CD4-positive, alpha-beta T cell treated with Interferon gamma for 1 hour (primary cell): Measurements from ENCODE around the gene SRRM5.
A peak's percentile ranks its signal among the peaks of the same experiment; 100 is the strongest.
"Not testable (repeated sequence)": the region's sequence is repeated elsewhere in the genome, so short reads cannot be mapped to it uniquely, and the experiment has no call there.

Experiments
- DNase-seq: peaks from one replicate; pipeline ENCODE4 v3.0.0-alpha.2; 2020

Gene SRRM5

DNA sequence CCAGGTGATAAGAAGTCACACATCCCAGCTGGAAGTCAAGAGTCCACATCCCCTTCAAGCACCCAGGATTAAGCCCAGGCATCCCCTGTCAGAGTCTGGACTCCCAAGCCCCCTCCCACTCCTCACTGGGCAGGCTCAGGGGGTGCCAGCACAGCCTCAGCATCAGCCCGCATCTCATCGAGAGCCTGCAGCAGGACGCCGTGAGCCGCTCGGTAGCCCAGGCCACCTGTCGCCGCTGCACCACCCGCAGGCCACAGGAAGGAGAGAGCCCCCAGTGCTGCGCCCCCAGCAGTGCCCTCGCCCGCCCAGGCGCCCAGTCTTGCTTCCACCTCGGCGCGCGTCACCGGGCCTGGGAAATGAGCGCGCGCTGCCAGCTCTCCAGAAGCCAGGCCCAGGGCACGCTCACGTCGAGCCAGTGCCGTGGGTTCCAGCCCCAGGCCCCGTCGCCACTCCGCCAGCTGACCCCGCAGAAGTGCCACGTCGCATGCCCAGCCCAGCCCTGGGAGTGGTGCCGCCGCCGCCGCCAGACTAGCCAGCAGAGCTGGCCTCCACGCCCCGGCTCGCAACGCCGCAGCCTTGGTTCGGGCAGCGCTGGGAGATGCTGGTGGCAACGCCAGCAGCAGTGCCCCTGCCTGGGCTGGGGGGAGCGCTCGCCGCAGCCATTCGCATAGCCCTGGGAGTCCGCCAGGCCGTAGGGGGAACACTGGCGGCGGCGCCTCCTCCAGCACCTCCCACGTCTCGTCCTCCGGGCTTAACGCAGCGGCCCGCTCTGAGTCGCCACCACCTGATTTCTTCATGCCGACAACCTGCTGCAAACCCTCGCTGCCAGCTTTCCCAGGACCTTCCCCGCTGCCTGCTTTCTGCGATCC is 19.8 kb upstream of the SRRM5 start:
- DNase-seq: no peak

GRCh38 chr19:43592800-43593350 is 19.0 kb upstream of the SRRM5 start:
- no peak for DNase-seq

GRCh38 chr19:43594081-43594697 is 17.7 kb upstream of the SRRM5 start:
- no peak for DNase-seq

DNA sequence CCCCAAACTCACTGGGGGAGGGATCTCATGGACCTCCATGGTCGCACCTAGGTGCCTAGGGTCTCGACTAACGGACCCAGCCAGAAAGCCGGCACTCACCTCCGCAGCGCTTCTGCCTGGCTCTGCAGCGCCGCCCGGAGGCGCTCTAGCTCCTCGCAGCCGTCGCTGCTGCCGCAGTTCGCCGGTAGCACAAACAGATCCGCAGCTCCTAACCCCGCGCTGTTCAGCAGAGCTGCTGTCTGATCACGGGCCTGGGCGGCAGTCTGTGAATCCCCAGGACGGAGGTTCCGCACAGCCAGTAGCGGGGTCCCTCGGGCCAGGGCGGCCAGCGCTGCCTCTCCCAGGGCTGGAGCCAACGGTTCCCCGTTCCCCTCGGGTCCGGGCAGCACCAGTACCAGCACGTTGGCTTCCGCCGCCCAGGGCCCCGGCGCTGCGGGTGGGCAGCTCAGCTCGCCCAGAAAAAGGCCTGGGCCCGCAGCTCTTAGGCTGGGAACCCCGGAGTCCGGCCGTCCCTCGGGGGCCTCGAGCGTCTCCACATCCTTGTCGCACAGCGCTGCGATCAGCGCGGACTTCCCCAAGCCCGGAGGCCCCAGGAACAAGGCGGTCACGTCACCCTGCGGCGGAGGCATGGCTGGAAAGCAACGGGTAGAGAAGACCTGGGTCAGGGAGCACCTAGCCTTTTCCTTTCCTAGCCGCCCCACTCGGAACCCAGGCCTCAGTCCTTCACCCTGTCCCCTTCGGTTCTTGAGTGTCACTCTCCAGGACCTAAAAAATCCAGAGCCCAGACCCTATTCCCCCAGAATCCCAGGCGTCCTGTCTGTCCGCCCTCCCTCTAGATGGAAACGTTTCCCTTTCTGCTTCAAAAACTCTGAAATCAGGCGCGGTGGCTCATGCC is 16.9 kb upstream of the SRRM5 start:
- DNase-seq: peak; percentile 79

- no peak for DNase-seq
These were observed 16.3 kb upstream of the SRRM5 start for GRCh38 chr19:43595605-43595998.

GRCh38 chr19:43595999-43596841 is 15.7 kb upstream of the SRRM5 start, which contains the start of the genes IRGQ and ZNF576:
IRGQ (minus strand) TSS chr19:43596134; CDS start chr19:43595338, 796 bp downstream.
ZNF576 (plus strand) TSS chr19:43596595; CDS start chr19:43597109, 514 bp downstream.
- peak; percentile 100 for DNase-seq

- DNase-seq: no peak
These were observed 14.9 kb upstream of the SRRM5 start for GRCh38 chr19:43596842-43597461.

DNA sequence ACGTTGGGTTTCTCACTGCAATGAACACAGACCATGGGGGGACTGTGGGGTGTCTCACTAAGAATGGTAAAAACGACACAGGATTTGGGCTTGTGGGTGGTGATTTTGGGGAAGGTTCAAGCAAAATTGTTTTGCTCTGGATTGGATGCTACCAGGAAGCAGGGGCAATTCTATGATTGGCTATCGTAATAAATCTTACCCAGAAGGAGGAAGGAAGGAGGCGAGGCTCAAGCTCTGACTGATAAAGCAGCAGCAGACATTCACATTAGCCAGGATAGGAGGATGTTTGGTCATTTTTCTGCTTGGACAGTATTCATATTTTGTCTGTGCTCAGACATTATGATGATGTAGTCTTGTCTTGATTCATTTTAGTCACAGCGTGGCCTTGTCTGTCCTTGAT is 14.0 kb upstream of the SRRM5 start:
- no peak for DNase-seq

DNA sequence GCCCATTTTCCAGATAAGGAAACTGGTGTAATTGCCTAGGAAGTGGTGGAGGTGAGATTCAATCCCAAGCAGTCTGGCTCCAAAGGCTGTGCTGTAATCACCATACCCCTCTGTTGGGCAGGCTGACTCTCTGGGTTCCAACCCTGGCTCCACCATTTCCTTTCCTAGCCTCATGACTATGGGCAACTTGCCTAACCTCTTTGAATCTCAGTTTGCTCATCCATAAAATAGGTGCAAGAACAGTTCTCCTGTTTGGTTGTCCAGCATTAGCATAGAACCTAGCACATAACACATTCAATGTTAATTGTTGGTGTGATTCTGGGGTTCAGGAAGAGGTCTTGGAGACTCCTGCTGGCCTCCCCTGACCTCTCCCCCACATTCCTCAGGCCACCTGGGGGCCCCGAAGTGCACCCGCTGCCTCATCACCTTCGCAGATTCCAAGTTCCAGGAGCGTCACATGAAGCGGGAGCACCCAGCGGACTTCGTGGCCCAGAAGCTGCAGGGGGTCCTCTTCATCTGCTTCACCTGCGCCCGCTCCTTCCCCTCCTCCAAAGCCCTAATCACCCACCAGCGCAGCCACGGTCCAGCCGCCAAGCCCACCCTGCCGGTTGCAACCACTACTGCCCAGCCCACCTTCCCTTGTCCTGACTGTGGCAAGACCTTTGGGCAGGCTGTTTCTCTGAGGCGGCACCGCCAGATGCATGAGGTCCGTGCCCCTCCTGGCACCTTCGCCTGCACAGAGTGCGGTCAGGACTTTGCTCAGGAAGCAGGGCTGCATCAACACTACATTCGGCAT is 13.2 kb upstream of the SRRM5 start:
- no peak for DNase-seq

GRCh38 chr19:43599635-43600295 is 12.1 kb upstream of the SRRM5 start:
- no peak for DNase-seq

- not testable (repeated sequence) for DNase-seq
These were observed 11.6 kb upstream of the SRRM5 start for GRCh38 chr19:43600326-43600725.

GRCh38 chr19:43605875-43606568 is 5.9 kb upstream of the SRRM5 start:
- DNase-seq: no peak

- DNase-seq: no peak
These were observed 5.2 kb upstream of the SRRM5 start for GRCh38 chr19:43606569-43607229.

DNA sequence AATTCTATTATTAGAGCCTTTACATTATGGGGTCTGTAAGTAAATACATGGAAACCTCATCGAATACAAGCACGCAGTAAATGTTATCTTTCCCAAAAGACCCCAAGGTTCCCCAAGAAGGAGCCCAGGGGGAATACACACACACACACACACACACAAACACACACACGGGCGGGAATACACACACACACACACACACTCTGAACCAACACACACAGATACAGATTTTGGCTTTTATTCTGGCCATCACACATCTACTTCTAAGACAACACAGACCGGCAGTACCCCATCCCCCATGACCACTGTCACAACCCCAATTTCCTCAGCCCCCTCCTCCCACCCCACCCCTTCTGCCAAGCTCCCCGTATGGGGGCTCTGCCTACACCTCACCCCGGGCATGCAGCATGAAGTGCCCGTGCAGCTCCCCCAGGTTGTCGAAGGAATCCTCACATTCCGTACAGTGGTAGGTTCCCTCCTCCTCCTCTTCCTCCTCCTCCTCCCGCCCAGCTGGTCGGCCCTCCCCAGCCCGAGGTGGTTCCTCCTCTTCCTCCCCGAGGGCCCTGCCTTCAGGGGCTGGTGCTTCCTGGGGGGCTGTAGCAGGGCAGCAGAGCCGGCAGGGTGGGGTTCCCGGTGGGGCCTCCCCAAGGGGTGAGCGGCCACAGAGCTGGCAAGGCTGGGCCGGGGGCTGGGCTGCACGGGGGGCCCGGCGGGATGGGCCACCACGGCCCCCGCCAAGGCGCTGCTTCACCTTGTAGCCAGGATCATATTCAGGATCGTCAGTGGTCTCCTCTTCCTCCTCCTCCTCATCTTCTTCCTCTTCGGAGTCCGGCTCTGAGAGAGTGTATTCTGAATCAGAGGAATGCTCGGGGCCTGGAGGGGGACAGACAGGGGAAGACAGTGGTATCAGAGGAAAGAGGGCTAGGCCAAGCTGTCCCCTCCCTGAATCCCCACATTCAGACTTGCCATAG is 4.4 kb upstream of the SRRM5 start:
- DNase-seq: no peak

- DNase-seq: no peak
These were observed 2.0 kb upstream of the SRRM5 start for GRCh38 chr19:43609872-43610271.

GRCh38 chr19:43610493-43610892 is 1.4 kb upstream of the SRRM5 start:
- no peak for DNase-seq

GRCh38 chr19:43612374-43612773 is 486 bp downstream of the SRRM5 start:
- no peak for DNase-seq

DNA sequence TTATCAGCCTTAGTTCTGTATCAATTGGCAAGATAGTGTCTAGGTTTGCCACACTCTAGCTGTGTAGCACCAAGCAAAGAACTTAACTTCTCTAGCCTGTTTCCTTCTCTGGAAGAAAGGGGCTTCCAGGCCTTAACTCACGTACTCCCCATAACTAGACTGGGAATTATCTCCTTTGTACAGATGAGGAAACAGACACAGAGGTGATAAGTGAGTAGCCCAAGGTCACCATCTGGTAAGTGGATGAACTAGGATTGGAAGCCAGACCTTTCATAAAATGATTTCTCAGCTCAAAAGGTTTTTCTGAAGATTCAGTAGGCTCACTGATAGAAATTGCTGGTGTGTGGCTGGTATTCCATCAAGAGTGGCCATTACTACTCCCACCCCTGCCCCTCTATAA is 4.4 kb downstream of the SRRM5 start:
- DNase-seq: no peak
